Stomach (tissue), 9 donors: ENCODE data around the gene PERCC1. TPM values are rescaled to one million over a fixed set of nuclear protein-coding genes. Genes with fewer than 3 reads are reported as not detected.

ENCODE experiments used
- DNase-seq, 2 donors: peaks; one replicate each; pipeline versions ENCODE4 v3.0.0 to v3.0.0-alpha.2; 2013 to 2019
- H3K27ac ChIP-seq, 5 donors: fragments of 200-600 bp in 4 of 5; sonication (generic) in 4 of 5; one replicate each; pipeline ENCODE4 v1.5.1; 2013 to 2019; ENCODE audit warnings: mild to moderate bottlenecking in 1 of 5, moderate library complexity in 1 of 5
- H3K27me3 ChIP-seq, 3 donors: fragments of 200-600 bp; sonication (generic); one replicate each; pipeline ENCODE4 v1.5.1; 2017 to 2019; ENCODE audit warnings: mixed run types in 1 of 3
- H3K36me3 ChIP-seq, 4 donors: fragments of 200-600 bp; sonication (generic); 1 replicate in 3 of 4; 2 replicates in 1 of 4; pipeline ENCODE4 v1.5.1; 2016 to 2019
- H3K4me1 ChIP-seq, 4 donors: fragments of 200-600 bp; sonication (generic); one replicate each; pipeline ENCODE4 v1.5.1; 2016 to 2019
- H3K4me3 ChIP-seq, 4 donors: fragments of 200-600 bp; sonication (generic) in 3 of 4; one replicate each; pipeline ENCODE4 v1.5.1; 2016 to 2019; ENCODE audit warnings: mild to moderate bottlenecking in 1 of 4
- H3K9me3 ChIP-seq, 4 donors: fragments of 200-600 bp; sonication (generic); one replicate each; pipeline ENCODE4 v1.5.1; 2016 to 2019
- CTCF ChIP-seq, 7 experiments: fragments of 450-650 bp in 4 of 7; fragments of 200-600 bp in 3 of 7; sonication (generic) in 3 of 7; IDR thresholded peaks; one replicate each; pipeline ENCODE4 v1.5.1; 2016 to 2019; ENCODE audit warnings: antibody characterized with exemption in 7 of 7, control low read depth in 2 of 7, mild to moderate bottlenecking in 1 of 7
- EP300 ChIP-seq: sonication (generic); formaldehyde crosslinking; IDR thresholded peaks from one replicate; pipeline ENCODE4 v1.6.1; 2017; ENCODE audit warnings: antibody characterized with exemption
- POLR2A ChIP-seq, 4 donors: fragments of 450-650 bp; IDR thresholded peaks; one replicate each; pipeline ENCODE4 v1.6.1; 2016; ENCODE audit warnings: antibody characterized with exemption in 4 of 4, control low read depth in 2 of 4, mild to moderate bottlenecking in 1 of 4, moderate library complexity in 1 of 4
- POLR2AphosphoS5 ChIP-seq, 3 donors: sonication (generic); formaldehyde crosslinking; IDR thresholded peaks; one replicate each; pipeline ENCODE4 v1.6.1; 2016; ENCODE audit warnings: antibody characterized with exemption in 3 of 3
- WGBS, 5 donors: extraction: QIAGEN DNeasy Blood & Tissue Kit in 3 of 5; methylation state at CpG; one replicate each; pipeline versions ENCODE4 v1.1.5 to v1.1.7; 2013 to 2018; 5-methylcytosine and 5-hydroxymethylcytosine counted together
- intact Hi-C: fragments of 100-400 bp; cut with DNase I; formaldehyde crosslinking; loops from one replicate; pipeline ENCODE4 v1.15.1; 2023; ENCODE audit warnings: low total_unique reads
- polyA plus RNA-seq, 3 donors: library from polyadenylated mRNA; stranded (reverse); fragments of 200-250 nt; gene quantifications; one replicate each; pipeline ENCODE4 v1.2.3, GENCODE V29; 2013
- total RNA-seq, 5 donors: library from RNA; depleted of rRNA; stranded (reverse); fragments of >200 nt; gene quantifications; one replicate each; pipeline versions ENCODE4 v1.1.0 to v1.2.3, GENCODE V29; 2014 to 2016
- donor health status: healthy with polysubstance abuse.
- donor health status: Bipolar disorder and iron deficiency.
- donor health status: healthy.

The PERCC1 gene
- total and polyA plus RNA-seq, 8 donors = 2.0 to 21.4 (median 3.3) TPM; not detected in 5

GRCh38 chr16:1445518-1446203 is 14.8 kb downstream of the PERCC1 start:
- WGBS, 5 donors = 87 to 91% (median 90%) methylated on average over 12 to 25 of the region's 25 CpGs

GRCh38 chr16:1446296-1447080 is 15.6 kb downstream of the PERCC1 start:
- H3K27ac ChIP-seq = no peak overlapping the region

More at GRCh38 chr16:1445518-1446203, 14.8 kb downstream of the PERCC1 start:
- Histone ChIP-seq H3K27me3 (no peaks in the 10 kb centered on the region), H3K27ac (no peak overlapping the region), H3K9me3 (no peaks in the 10 kb centered on the region), H3K36me3 (peaks cover 30 to 57% (median 56%) of the 10 kb centered on the region in 4 donors), H3K4me1 (no peaks in the 10 kb centered on the region), H3K4me3 (no peak overlapping the region)
- no peak for DNase-seq
- TF ChIP-seq POLR2AphosphoS5 (IDR thresholded peaks at IDR 0.05) = no peak
- TF ChIP-seq CTCF (IDR thresholded peaks at IDR 0.05) = no peak
- TF ChIP-seq POLR2A (IDR thresholded peaks at IDR 0.05) = no peak
- intact Hi-C loops = no loop called here

GRCh38 chr16:1447965-1448364 is 17.1 kb downstream of the PERCC1 start:
- intact Hi-C loops = no loop called here
- no peak for TF ChIP-seq POLR2A (IDR thresholded peaks at IDR 0.05)
- TF ChIP-seq POLR2AphosphoS5 (IDR thresholded peaks at IDR 0.05) = no peak
- TF ChIP-seq CTCF (IDR thresholded peaks at IDR 0.05) = no peak
- TF ChIP-seq EP300 = no peak
- no peaks in the 10 kb centered on the region for H3K4me1 ChIP-seq
- H3K4me3 ChIP-seq = no peak overlapping the region
- DNase-seq = no peak
- no peaks in the 10 kb centered on the region for H3K27me3 ChIP-seq
- no peak overlapping the region for H3K27ac ChIP-seq
- H3K9me3 ChIP-seq = no peaks in the 10 kb centered on the region
- peaks cover 51 to 80% (median 79%) of the 10 kb centered on the region in 4 donors for H3K36me3 ChIP-seq
- WGBS, 5 donors = 92 to 100% (median 94%) methylated on average over 3 to 11 of the region's 11 CpGs

More at GRCh38 chr16:1446296-1447080, 15.6 kb downstream of the PERCC1 start:
- H3K36me3 ChIP-seq = peaks cover 37 to 65% (median 65%) of the 10 kb centered on the region in 4 donors
- H3K4me3 ChIP-seq = no peak overlapping the region
- intact Hi-C loops = no loop called here
- TF ChIP-seq EP300 (no peak), CTCF (IDR thresholded peaks at IDR 0.05) (no peak), POLR2AphosphoS5 (IDR thresholded peaks at IDR 0.05) (no peak), POLR2A (IDR thresholded peaks at IDR 0.05) (no peak)
- H3K9me3 ChIP-seq = no peaks in the 10 kb centered on the region
- WGBS, 5 donors = 88 to 92% (median 91%) methylated on average over 13 to 41 of the region's 41 CpGs
- no peaks in the 10 kb centered on the region for H3K4me1 ChIP-seq
- no peaks in the 10 kb centered on the region for H3K27me3 ChIP-seq
- DNase-seq = no peak

- Histone ChIP-seq H3K27me3 (no peaks in the 10 kb centered on the region), H3K4me3 (no peak overlapping the region), H3K27ac (no peak overlapping the region), H3K9me3 (no peaks in the 10 kb centered on the region), H3K4me1 (no peaks in the 10 kb centered on the region), H3K36me3 (peaks cover 57 to 87% (median 86%) of the 10 kb centered on the region in 4 donors)
- no peak for DNase-seq
- WGBS, 5 donors = 89 to 95% (median 94%) methylated on average over 14 to 30 of the region's 30 CpGs
- intact Hi-C loops = no loop called here
- TF ChIP-seq EP300 = no peak
- no peak for TF ChIP-seq POLR2A (IDR thresholded peaks at IDR 0.05)
- no peak for TF ChIP-seq POLR2AphosphoS5 (IDR thresholded peaks at IDR 0.05)
Measured at GRCh38 chr16:1448536-1449116, 17.7 kb downstream of the PERCC1 start.
